ENCODE data around the gene RASL11B. TPM values are rescaled to one million over a fixed set of nuclear protein-coding genes. Genes with fewer than 3 reads are reported as not detected.

The RASL11B gene
- total and polyA plus RNA-seq, 9 of the 15 experiments (the other 6 are each of a cell fraction or from before 2014, with no cell fraction given) = 0.24 to 1.5 (median 0.53) TPM

GRCh38 chr4:52848254-52848653 is 13.9 kb upstream of the RASL11B start:
- DNase-seq (ENCODE audit: extremely low read depth in 1 of 4, low spot score in 3 of 4) (no peak), ATAC-seq (no peak), FAIRE-seq (no peak)
- intact Hi-C loops (cut with micrococcal nuclease) (no loop called here), in situ Hi-C loops (cut with MboI) (no loop called here)
- Histone ChIP-seq H3K9ac (ENCODE audit: insufficient read depth in 1 of 2, low read depth in 2 of 2, low read length in 2 of 2) (no peak overlapping the region), H3K9me1 (ENCODE audit: control insufficient read depth, insufficient read depth, low read length) (no peaks in the 10 kb centered on the region), H3K4me1 (replicated peaks in 1 of 2; ENCODE audit: control insufficient read depth in 2 of 2, insufficient read depth in 2 of 2, low read length in 2 of 2) (no peaks in the 10 kb centered on the region; a peak in 1 of 5 replicates), H2AFZ (ENCODE audit: low read depth, low read length) (no peak overlapping the region), H3K79me2 (ENCODE audit: control insufficient read depth, insufficient read depth, low read length) (no peaks in the 10 kb centered on the region), H4K20me1 (replicated peaks; ENCODE audit: control insufficient read depth, insufficient read depth, low read length) (no peaks in the 10 kb centered on the region), H3K4me2 (ENCODE audit: insufficient read depth, low read length) (no peak overlapping the region), H3K27ac (ENCODE audit: extremely low read depth, low read depth, low read length) (no peak overlapping the region), H3K27me3 (ENCODE audit: control insufficient read depth in 2 of 2, insufficient read depth in 2 of 2, low read length in 2 of 2) (peaks cover 4 to 19% of the 10 kb centered on the region in 2 experiments; a peak in 3 of 5 replicates), H3K36me3 (ENCODE audit: control insufficient read depth, insufficient read depth, low read length) (no peaks in the 10 kb centered on the region), H3K9me3 (replicated peaks; ENCODE audit: control insufficient read depth, insufficient read depth, low read depth, low read length) (no peaks in the 10 kb centered on the region), H3K4me3 (no peak overlapping the region)
- no peak for TF ChIP-seq HDAC3 (IDR thresholded peaks at IDR 0.05; ENCODE audit: borderline replicate concordance, partially characterized antibody)
- TF ChIP-seq ZNF24 (IDR thresholded peaks at IDR 0.05) = peak; percentile 71
- BruUV-seq (replicated peaks) = no TSS peak
- 10% methylated on average over 5 of the region's 6 CpGs for WGBS (ENCODE audit: insufficient coverage, low coverage, missing lambda C conversion rate)
- ChIA-PET CTCF (ENCODE audit: low intra/inter-chr PET ratio) (interaction anchor here (0.7 kb wide), 1 partner anchor 13 kb away, joined by 4 read pairs; no protein-coding TSS in a partner anchor), POLR2A (no interaction called here)

- H3K9ac ChIP-seq (ENCODE audit: insufficient read depth in 1 of 2, low read depth in 2 of 2, low read length in 2 of 2) = no peak overlapping the region
- intact Hi-C loops (cut with micrococcal nuclease) (no loop called here), in situ Hi-C loops (cut with MboI) (no loop called here)
- H3K27ac ChIP-seq (ENCODE audit: extremely low read depth, low read depth, low read length) = no peak overlapping the region
- H3K36me3 ChIP-seq (ENCODE audit: control insufficient read depth, insufficient read depth, low read length) = no peaks in the 10 kb centered on the region
- H4K20me1 ChIP-seq (replicated peaks; ENCODE audit: control insufficient read depth, insufficient read depth, low read length) = no peaks in the 10 kb centered on the region
- FAIRE-seq = no peak
- no peaks in the 10 kb centered on the region; a peak in 1 of 5 replicates for H3K4me1 ChIP-seq (replicated peaks in 1 of 2; ENCODE audit: control insufficient read depth in 2 of 2, insufficient read depth in 2 of 2, low read length in 2 of 2)
- H3K4me3 ChIP-seq = no peak overlapping the region
- no peak for DNase-seq (ENCODE audit: extremely low read depth in 1 of 4, low spot score in 3 of 4)
- BruUV-seq (replicated peaks) = no TSS peak
- no peaks in the 10 kb centered on the region for H3K9me1 ChIP-seq (ENCODE audit: control insufficient read depth, insufficient read depth, low read length)
- no peaks in the 10 kb centered on the region for H3K9me3 ChIP-seq (replicated peaks; ENCODE audit: control insufficient read depth, insufficient read depth, low read depth, low read length)
- CTCF ChIA-PET (ENCODE audit: low intra/inter-chr PET ratio) = no interaction called here
- H3K79me2 ChIP-seq (ENCODE audit: control insufficient read depth, insufficient read depth, low read length) = no peaks in the 10 kb centered on the region
- TF ChIP-seq NFRKB (IDR thresholded peaks at IDR 0.05; ENCODE audit: low read depth) = no peak
- no peak for TF ChIP-seq RUNX1 (IDR thresholded peaks at IDR 0.05; ENCODE audit: low read depth)
- no peak for TF ChIP-seq SMAD4 (CRISPR knock-in tag; conservative IDR thresholded peaks at IDR 0.05)
- H2AFZ ChIP-seq (ENCODE audit: low read depth, low read length) = no peak overlapping the region
- H3K27me3 ChIP-seq (ENCODE audit: control insufficient read depth in 2 of 2, insufficient read depth in 2 of 2, low read length in 2 of 2) = peaks cover 4 to 14% of the 10 kb centered on the region in 2 experiments; a peak in 3 of 5 replicates
- WGBS (ENCODE audit: insufficient coverage, low coverage, missing lambda C conversion rate) = 0% methylated on average over 3 of the region's 3 CpGs
- no peak for ATAC-seq
- POLR2A ChIA-PET = no interaction called here
- no peak overlapping the region for H3K4me2 ChIP-seq (ENCODE audit: insufficient read depth, low read length)
Measured at GRCh38 chr4:52850406-52851124, 11.6 kb upstream of the RASL11B start.

All from K562 (cell line).